ENCODE data around the gene MEGF8.

Gene MEGF8, protein sequence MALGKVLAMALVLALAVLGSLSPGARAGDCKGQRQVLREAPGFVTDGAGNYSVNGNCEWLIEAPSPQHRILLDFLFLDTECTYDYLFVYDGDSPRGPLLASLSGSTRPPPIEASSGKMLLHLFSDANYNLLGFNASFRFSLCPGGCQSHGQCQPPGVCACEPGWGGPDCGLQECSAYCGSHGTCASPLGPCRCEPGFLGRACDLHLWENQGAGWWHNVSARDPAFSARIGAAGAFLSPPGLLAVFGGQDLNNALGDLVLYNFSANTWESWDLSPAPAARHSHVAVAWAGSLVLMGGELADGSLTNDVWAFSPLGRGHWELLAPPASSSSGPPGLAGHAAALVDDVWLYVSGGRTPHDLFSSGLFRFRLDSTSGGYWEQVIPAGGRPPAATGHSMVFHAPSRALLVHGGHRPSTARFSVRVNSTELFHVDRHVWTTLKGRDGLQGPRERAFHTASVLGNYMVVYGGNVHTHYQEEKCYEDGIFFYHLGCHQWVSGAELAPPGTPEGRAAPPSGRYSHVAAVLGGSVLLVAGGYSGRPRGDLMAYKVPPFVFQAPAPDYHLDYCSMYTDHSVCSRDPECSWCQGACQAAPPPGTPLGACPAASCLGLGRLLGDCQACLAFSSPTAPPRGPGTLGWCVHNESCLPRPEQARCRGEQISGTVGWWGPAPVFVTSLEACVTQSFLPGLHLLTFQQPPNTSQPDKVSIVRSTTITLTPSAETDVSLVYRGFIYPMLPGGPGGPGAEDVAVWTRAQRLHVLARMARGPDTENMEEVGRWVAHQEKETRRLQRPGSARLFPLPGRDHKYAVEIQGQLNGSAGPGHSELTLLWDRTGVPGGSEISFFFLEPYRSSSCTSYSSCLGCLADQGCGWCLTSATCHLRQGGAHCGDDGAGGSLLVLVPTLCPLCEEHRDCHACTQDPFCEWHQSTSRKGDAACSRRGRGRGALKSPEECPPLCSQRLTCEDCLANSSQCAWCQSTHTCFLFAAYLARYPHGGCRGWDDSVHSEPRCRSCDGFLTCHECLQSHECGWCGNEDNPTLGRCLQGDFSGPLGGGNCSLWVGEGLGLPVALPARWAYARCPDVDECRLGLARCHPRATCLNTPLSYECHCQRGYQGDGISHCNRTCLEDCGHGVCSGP (N-terminal part only)

DNA sequence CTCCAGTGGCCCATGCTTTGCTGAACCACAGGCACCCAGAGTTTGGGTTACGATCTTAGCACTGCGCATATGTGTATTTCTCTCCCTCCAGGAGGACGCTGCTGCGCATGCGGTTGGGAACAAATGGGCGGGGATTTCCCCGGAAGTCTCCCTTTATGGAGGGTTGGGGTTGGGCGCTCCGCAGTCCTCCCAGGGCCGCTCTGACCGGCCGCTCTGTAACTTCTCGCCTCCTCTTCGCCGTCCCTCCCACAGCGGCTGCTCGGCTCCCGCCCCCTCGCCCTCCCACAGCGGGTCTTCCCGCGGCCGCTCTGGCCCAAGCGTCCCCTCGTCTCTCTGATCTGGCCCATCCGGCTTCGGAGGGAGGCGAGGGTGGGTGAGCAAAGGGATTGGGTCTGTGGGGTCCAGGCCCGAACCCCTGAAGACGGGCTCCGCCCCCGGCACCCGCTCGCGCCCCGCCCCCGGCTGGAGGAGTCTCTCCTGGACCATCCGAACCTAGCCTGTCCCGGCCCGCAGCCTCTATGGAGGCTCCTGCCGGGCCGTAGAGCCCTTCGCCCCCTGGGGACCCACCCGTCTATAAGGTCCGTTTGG, at the start of gene MEGF8:
Gene MEGF8, plus strand, starts transcription at position 328 of the 588 bp plus-strand sequence. CDS start 609 bp downstream, outside the sequence.
- DNase-seq (ENCODE audit: low spot score), result peak; percentile 99

DNA sequence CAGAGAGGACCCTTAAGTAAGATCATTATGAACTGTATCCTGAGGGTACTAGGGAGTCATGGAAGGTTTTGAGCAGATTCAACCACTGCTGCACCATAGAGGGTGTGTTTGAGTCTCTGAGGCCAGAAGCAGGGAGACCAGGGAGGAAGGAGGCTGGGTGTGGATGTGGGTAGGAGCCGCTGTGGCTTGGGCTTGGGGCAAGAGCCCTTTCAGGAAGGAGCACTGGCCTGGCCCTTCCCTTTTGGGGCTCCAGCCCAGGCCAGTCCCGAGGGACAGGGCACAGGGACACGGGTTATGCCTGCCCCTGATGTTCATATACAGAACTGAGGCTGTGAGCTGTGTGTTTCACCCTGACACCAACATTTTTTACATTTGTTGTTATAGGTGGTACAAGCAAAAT, 49.2 kb upstream of the MEGF8 start:
- no peak for DNase-seq (ENCODE audit: low spot score)

DNA sequence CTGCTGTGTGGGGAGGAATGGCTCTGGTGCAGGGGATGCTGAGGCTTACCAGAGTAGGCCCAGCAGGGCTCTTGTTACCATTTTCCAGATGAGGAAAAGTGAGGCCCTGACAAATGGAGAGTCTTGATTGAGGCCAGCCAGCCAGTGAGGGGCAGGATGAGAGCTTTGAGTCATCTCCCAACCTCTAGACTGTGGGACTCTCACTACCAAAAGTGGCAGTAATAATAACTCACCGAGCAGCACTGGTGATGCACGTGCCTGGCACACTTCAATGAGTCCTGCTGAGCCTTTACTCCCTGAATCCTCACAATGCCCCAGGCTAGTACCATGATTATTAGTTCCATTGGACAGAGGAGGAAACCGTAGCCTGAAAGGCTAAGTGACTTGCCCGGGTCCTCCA, 48.6 kb upstream of the MEGF8 start:
- DNase-seq (ENCODE audit: low spot score), result no peak

DNA sequence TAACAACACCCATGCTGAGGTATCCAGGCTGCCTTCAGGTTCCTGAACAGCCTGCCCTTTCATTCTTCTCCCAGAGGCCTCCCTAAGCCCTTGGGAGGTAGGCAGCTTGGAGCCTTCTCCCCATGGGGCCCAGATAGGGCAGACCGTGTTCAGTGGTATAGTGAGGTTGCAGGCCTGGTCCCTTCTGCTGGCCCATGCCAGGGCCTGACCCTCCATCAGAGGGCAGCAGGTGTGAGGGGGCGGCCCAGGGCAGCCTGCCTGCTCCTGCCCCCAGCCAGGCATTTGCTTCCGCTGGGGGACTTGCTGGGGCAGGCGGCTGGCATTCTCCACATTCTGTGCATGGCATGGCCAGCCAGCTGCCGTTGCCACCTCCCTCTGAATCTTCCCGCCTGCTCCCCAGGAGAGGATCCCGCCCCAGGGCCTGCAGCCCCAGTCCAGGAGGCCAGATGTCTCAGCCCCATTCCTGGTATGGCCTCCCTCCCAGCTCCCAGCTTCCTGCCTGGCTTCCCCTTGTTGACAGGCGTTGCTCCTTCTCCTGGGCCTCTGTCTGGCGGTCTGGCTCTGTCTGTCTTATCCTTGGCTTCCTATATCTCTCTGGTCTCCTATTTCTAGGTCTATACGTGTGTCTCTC, 47.5 kb upstream of the MEGF8 start:
- DNase-seq (ENCODE audit: low spot score), result no peak

DNA sequence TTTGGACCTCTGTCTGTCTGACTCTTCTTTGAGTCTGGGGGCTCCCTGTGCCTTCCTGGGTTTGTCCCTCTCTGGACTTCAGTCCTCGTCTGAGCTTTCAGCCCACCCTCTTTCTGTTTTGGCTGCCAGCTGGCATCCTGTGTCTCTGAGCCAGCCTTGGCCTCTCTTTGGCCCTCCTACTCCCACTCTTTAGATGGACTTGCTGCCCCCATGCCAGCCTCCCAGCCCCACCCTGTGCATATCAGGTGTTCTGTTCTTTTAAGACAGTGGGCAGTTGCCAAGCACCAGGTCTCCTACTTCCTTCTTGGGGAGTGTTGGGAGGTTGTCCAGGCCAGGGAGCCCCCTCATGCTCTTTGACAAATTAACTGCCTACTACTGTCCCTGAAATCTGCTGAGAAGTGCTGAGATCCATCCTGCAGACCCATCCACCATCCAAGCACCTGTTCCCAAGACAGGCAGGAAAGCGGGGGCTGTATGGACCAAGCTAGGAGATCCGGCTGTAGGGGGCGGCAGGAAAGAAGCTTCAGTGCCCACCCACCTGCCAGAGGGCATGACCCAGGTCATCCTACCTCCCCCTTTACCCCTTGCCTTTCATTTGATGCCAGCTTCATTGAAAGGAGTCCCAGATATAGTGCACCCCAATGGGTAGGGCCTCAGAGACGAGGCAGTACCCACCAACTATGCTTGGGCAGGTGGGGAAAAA, 46.8 kb upstream of the MEGF8 start:
- no peak for DNase-seq (ENCODE audit: low spot score)

DNA sequence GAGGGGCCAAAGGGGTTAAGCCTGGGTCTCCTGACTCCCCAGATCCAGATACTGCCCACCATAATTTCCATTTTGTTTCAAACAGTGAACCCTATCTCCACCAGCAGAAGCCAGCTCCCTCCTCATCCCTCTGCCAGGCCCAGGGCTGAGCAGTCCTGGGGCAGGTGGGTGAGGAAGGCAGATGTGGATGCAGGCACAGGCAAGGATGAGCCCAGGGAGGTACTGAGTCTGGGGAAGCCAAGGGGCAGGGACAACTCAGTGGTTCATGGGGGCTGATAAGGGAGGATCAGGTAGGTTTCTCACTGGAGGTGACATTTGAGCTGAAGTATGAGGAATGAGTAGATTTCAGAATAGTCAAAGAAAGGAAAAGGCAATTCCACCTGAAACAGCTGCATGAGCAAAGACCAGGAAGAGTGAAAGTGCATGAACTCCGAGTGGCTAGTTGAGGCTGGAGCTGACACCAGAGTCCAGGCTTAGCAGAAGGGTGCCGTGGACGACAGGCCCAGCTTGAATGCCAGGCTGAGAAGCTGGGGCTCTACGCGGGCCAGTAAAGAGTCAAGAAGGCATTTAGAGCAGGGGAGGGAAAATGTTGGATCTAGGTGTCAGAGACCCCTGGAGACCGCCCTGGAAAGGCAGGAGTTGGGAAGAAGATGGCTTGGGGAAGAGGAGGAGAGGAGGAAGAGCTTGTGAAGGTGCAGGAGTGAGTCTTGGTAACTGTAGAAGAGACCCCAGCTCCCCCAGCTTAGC, 46.1 kb upstream of the MEGF8 start:
- DNase-seq (ENCODE audit: low spot score), result peak; percentile 66

DNA sequence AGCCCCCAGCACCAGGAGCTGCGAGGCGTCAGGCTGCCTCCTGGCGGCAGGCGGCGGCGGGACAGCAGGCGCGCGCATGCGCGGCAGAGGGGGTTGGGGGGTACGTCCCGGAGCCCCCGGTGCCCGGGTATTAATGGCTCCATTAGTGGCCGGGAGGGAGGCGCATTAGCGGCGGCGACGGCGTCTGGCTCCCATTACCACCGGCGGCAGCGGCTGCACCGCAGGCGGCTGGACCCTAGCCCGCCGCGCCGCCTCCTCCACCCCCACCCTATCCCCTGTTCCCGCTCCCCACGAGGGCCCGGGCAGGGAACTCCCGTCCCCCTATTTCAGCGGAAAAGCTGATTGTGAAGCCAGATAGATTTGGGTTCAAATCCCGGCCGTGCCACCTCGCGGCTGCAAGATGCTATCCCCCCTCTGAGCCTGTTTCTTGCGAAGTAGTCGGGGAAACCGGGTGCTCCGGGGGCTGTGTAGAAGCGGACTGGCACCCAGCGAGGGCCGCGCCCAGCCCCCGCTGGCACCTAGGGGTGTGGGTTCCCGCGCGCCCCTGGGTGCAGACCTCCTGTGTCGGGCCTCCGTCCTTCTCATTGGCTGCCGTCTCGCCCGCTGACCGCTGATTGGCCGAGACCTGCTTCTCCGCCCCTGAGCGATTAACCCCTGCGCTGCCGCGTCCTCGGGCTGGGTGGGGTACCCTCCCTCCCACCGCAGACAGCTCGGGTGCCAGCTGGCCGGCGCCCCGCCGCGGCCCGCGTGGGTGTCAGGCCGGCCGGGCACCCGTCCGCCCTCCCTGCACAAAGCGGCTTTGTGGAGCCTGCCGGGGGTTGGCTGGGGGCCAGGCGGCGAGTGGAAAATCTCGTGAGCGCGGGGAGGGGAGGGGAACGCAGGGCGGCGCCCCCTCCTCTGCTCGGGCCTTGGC, 45.3 kb upstream of the MEGF8 start:
- DNase-seq (ENCODE audit: low spot score), result peak; percentile 92

DNA sequence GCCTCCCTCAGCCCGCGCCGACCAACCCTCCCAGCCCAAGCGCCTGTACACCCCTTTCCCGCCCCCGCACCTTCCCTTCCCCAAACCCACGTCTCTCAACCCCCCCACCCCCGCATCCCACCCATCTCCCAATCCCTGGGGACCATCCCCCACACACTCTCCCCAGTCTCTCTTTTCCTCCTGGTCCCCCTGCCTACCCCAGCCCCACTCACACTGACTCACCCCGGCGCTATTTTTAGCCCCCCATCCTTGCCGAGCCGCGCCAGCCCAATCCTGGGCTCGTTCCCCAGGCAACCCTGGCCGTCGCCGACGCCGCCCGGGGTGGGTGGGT, 44.7 kb upstream of the MEGF8 start:
- no peak for DNase-seq (ENCODE audit: low spot score)

DNA sequence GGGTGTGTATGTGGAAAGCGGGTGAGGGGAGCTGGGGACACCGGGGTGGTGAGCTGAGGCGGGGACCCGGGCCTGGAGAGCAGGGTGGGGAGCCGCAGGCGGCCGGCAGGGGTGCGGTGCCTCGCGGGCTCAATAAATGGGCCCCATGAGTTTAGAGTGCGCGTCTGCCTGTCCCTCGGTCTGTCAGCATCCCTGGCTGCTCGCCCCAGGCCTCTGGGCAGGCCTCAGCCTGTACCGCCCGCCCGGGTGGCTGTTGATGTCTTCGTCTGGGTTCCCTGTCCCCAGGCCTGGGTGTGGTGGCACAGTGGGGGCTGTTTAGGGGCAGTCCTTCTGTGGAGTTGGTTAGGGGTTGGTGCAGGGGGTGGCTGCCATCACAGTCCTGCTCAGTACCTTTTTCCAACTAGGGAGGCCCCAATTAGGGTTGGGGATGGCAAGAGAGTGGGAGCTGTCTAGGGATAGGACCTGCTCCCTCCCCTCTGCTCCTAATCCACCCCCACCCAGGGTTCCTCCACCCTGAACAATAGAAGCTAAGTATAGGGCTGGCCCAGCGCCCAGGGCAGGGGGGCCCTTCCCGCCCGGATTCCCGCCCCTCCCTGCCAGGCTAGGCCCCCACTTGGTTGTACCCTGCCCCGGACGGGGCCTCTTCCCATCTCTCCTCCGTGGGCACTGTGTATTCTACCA, 44.1 kb upstream of the MEGF8 start:
- DNase-seq (ENCODE audit: low spot score), result peak; percentile 84

DNA sequence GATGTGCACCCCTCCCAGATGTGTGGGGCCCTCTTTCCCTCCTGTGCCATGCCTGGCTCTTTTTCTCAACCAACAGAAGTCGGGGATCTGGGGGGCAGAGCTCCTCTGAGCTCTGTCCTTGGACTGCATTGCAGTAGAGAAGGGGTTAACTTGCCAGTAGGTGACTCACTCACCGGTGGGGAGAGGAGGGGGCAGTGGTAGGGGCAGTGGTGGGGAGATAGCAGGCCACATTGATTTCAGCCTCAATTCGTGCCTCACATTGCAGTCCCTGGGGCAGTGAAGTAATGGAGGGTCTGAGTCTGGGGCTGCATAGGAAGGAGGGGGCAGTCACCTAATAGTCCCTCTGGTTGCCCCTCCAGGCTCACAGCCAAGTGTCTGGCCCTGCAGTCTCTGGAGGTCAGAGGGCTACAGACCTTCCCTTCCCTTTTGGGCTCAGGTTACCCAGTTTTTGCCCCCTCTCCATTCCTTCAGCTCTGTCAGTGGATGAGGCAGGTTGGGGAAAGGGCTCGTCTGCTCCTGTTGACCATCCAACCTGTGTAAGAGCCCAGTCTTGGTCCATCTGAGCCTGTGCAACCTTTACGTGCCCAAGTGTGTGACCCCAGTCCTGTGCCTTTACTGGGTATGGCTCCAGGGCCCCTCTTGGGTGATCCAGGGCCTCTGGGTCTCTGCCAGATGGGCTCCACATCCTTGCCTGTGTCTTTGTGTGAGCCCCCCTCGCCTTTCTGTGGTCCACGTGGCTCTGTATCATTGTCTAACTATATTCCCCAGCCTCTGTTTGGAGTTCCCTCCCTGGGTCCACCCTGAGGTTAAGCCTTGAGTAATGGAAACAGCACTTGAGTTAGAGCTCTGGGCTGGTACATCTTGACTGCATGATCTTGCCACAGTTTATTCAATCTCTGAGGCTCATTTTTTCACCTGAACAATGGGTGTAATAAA, 43.3 kb upstream of the MEGF8 start:
- DNase-seq (ENCODE audit: low spot score), result peak; percentile 41

DNA sequence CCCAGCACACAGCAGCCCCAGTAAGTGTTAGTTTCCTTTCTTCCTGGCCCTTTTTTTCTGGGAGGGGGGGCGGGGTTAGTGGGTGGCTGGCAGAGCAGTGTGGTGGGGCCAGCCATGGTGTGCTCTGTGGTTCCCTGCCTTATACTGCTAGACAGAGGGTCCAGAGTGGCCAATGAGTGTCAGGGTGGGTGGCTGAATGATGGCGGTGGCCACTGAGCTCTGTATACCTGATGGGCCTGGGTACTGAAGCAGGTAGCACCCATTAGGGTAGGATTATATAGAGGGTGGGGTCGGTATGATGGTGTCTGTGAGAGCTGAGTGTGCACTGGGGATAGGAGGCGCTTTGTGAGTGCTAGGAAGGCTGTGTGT, 42.6 kb upstream of the MEGF8 start:
- DNase-seq (ENCODE audit: low spot score), result no peak

DNA sequence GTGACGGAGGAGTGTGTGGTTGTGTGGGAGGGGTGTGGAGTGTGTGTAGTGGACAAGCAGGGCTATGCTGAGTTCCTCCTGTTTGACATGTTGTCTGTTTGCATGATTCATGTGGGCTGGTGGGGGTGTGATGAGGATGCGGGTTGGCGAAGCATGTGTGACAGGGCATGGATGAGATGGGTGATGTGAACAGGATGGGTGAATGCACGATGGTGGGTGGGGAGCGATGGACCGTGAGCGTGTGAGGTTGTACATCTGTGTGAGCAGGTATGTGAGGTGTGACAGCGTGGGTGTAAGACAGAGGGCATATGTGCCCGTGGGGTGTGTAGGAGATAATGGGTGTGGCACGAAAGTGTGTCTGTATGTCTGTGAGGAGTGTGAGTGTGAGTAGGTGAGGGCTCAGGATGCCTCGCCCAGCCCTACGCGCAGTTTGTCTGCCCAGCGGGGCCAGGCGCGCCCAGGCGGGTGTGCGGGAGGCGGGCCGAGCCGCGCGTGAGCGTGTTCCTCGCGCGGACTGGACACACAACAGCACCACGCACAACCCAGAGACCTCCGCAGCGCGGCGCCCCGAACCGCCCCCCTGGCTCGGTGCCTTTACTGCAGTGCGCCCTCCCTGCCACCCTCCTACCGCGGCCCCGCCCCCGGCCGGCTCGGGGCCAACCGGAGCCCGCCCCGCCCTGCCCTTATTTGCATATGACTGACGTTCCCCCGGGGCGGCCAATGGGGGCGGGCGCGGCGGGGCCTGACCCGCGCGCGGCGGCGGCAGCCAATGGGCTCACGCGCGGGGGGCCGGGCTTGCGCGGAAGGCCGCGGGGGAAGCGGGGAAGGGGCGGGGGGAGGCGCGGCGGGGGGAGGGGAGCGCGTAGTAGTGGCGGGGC, 42.0 kb upstream of the MEGF8 start:
- peak; percentile 93 for DNase-seq (ENCODE audit: low spot score)

DNA sequence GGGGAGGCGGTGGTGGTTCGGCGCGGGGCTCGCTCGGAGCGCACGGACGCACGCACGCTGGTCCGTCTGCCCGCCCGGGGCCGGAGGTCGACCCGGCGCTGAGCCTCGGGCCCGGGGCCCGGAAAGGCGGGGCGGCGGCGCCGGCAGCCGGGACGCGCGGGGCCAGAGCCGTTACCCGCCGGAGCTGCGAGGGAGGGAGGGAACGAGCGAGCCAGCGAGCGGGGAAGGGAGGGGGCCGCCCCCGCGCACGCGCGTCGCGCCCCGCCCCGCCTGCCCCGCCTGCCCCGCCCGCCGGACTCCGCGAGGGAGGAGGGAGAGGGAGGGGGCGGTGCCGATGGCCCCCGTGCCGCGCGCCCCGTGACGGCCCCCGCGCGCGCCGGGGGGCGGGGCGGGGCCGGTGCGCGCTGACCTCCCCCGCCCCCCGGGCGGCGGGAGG, 41.4 kb upstream of the MEGF8 start:
- peak; percentile 60 for DNase-seq (ENCODE audit: low spot score)

DNA sequence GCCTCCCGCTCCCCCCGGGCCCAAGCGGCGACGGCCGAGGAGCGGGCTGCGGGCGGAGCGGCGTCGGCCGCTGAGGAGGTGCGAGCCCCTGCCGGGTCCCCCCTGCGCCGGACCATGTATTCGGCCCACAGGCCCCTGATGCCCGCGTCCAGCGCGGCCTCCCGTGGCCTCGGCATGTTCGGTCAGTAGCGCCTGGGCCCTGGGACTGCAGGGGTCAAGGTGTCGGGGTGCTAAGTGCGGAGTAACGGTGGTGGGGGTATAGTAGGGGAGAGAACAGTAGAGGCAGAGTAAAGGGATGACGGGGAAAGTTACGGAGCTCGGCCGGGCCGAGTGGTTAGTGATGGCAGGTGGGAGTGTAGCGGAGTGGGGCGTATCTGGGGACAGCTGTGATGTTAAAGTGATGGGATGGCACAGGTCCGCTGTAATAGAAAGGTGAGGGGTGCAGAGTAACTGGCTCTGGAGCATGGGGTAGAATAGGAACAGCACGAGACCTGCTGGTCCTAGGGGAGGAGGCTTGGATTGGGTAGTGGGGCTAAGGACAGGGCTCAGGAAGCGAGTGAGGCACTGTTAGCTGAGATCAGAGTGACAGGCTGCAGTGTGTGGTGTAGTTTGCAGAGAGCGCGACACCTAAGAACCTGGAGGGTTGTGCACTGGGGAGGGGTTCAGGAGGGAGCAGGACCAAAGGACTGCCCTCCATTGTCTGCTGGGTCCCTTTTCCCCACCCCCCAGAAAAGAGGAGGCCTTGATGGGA, 40.7 kb upstream of the MEGF8 start:
- DNase-seq (ENCODE audit: low spot score), result peak; percentile 20

DNA sequence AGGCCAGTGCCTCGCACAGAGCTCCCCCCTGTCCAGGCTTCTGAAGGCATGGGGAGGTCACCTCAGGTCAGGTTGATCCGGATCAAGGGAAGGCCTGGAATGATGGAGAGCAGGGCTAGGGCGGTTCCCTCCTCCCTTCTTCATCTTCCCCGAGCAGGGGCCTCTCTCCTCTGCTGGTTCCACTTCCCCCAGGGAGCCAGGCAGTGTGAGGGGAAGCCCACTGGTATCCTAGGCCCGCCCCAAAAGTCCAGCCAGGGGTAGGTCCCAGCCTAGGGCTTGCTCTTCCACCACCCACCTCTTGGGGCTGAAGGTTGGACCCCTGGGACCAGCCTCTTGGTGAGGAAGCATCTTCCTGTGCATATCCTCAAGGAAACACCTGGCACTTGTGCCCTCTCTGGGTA, 39.9 kb upstream of the MEGF8 start:
- DNase-seq (ENCODE audit: low spot score), result peak; percentile 15

DNA sequence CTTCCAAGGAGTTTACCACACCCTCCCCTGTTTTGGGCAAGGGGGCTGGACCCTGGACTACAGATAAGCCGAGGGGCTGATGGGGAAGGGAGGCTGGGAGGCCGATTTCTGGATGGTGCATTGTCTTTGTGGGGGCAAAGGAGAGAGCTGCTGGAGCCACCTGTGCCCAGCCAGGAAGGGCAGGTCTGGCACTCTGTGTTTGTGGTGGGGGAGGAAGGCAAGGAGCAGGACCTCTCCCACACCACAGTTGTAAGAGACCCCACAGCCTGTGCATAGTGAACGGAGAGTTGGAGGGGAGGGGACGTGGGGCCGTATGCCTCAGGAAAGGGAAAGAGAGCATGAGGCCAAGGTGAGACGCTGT, 39.5 kb upstream of the MEGF8 start:
- no peak for DNase-seq (ENCODE audit: low spot score)
